ENCODE data around the gene IL11.

DNA sequence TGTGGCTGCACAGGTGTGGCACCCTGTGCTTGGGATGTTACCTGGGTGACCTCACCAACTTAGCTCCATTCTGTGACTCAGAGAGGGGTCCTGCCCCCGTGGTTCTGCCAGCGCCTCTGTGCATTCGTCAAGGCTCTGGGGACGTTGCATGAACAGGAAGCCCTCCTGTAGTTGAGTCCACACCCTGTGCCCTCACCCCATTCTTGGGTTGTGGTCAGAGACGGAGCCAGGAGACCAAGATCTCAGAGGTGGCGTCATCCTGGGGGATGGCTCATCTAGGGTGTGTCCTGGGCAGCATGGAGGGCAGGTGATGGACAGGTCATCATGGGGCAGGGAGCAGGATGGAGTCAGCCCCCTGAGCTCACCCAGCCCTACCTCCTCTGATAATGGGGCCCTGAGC is 18.2 kb downstream of the IL11 start:
- TF ChIP-seq, protein P1, sequence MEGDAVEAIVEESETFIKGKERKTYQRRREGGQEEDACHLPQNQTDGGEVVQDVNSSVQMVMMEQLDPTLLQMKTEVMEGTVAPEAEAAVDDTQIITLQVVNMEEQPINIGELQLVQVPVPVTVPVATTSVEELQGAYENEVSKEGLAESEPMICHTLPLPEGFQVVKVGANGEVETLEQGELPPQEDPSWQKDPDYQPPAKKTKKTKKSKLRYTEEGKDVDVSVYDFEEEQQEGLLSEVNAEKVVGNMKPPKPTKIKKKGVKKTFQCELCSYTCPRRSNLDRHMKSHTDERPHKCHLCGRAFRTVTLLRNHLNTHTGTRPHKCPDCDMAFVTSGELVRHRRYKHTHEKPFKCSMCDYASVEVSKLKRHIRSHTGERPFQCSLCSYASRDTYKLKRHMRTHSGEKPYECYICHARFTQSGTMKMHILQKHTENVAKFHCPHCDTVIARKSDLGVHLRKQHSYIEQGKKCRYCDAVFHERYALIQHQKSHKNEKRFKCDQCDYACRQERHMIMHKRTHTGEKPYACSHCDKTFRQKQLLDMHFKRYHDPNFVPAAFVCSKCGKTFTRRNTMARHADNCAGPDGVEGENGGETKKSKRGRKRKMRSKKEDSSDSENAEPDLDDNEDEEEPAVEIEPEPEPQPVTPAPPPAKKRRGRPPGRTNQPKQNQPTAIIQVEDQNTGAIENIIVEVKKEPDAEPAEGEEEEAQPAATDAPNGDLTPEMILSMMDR (IDR thresholded peaks at IDR 0.05; ENCODE audit: borderline replicate concordance, extremely low read depth, low read length, poor library complexity, severe bottlenecking), result no peak
- no peak for TF ChIP-seq EZH2 (IDR thresholded peaks at IDR 0.05; ENCODE audit: borderline replicate concordance, low read depth, low read length, severe bottlenecking)
